Measurements from ENCODE around the gene MTHFD1. TPM values are rescaled to one million over a fixed set of nuclear protein-coding genes. Genes with fewer than 3 reads are reported as not detected.

The MTHFD1 gene
- polyA plus RNA-seq, 2 of the 4 experiments (the other 2 are of a cell fraction), result 105 to 159 TPM

GRCh38 chr14:64464651-64465050 is 76.5 kb downstream of the MTHFD1 start:
- ChIA-PET POLR2A (no interaction called here), CTCF (interaction anchor here (0.7 to 1.4 kb wide), 3 partner anchors 12 to 120 kb away, joined by 3 to 5 read pairs (median 4); no protein-coding TSS in a partner anchor)
- no peak for TF ChIP-seq MAX (IDR thresholded peaks at IDR 0.05)
- TF ChIP-seq RNF2 (IDR thresholded peaks at IDR 0.05; ENCODE audit: borderline replicate concordance, low read depth), result no peak
- TF ChIP-seq REST (IDR thresholded peaks at IDR 0.05), result no peak
- TF ChIP-seq HMGXB4 (CRISPR knock-in tag; IDR thresholded peaks at IDR 0.05; ENCODE audit: borderline replicate concordance), result no peak
- TF ChIP-seq CBX8 (IDR thresholded peaks at IDR 0.05), result no peak
- no peak for TF ChIP-seq GATA3 (IDR thresholded peaks at IDR 0.05; ENCODE audit: borderline replicate concordance)
- H3K4me3 ChIP-seq, result peak overlapping the region; percentile 86
- peak overlapping the region; percentile 69 to 89; a peak in 5 of 6 replicates for H3K27ac ChIP-seq
- H3K4me2 ChIP-seq, result peak overlapping the region; percentile 82
- DNase-seq (ENCODE audit: low read depth in 1 of 2, low spot score in 1 of 2), result no peak
- 23% methylated on average over 6 of the region's 6 CpGs for WGBS (ENCODE audit: missing lambda C conversion rate)
- H3K9me3 ChIP-seq, result no peaks in the 10 kb centered on the region
- no peak for FAIRE-seq
- peak; percentile 7 to 27; a peak in 3 of 6 replicates for ATAC-seq
- H3K4me1 ChIP-seq, result peaks cover 22% of the 10 kb centered on the region; the same call in 2 of the 3 replicates

- peaks cover 22% of the 10 kb centered on the region; the same call in 2 of the 3 replicates for H3K4me1 ChIP-seq
- ChIA-PET POLR2A (interaction anchor here (1.4 kb wide), 1 partner anchor 78 kb away, joined by 3 read pairs; no protein-coding TSS in a partner anchor), CTCF (interaction anchor here (0.6 to 5.2 kb wide), 6 partner anchors 14 to 887 kb away, joined by 3 to 41 read pairs (median 4); no protein-coding TSS in a partner anchor)
- ATAC-seq (peak; percentile 85 to 89), FAIRE-seq (no peak), DNase-seq (ENCODE audit: low read depth in 1 of 2, low spot score in 1 of 2) (peak; percentile 28 to 43)
- peak within 1 kb of the TSS; percentile 86 for H3K4me3 ChIP-seq
- H3K27ac ChIP-seq, result peak within 1 kb of the TSS; percentile 69 to 89
- no peaks in the 10 kb centered on the region for H3K9me3 ChIP-seq
- TF ChIP-seq PBX3 (IDR thresholded peaks at IDR 0.05) (peak; percentile 83; the same call in 1 of the 2 replicates), JUN (IDR thresholded peaks at IDR 0.05) (0 out of 5 replicates have a peak, but pooled peaks of 1 of the 2 experiments have one; percentile 43), CHD2 (IDR thresholded peaks at IDR 0.05; ENCODE audit: low read length, partially characterized antibody) (no peak), TFCP2L1 (CRISPR knock-in tag; IDR thresholded peaks at IDR 0.05) (no peak)
- 0% methylated on average over 6 of the region's 74 CpGs for WGBS (ENCODE audit: missing lambda C conversion rate)
- peak within 1 kb of the TSS; percentile 82 for H3K4me2 ChIP-seq
These were observed 77.2 kb downstream of the MTHFD1 start, which contains the start of gene AKAP5 for GRCh38 chr14:64465191-64465822. Gene AKAP5, plus strand, starts transcription at chr14:64465499. Its CDS starts 2,896 bp downstream, at chr14:64468395.

- ATAC-seq (peak; percentile 72 to 84), FAIRE-seq (no peak), DNase-seq (ENCODE audit: low read depth in 1 of 2, low spot score in 1 of 2) (peak; percentile 31 to 58)
- CTCF ChIA-PET, result interaction anchor here (0.6 to 5.2 kb wide), 7 partner anchors 13 to 888 kb away, joined by 3 to 41 read pairs (median 4); no protein-coding TSS in a partner anchor
- H3K4me2 ChIP-seq, result peak overlapping the region; percentile 82
- H3K4me3 ChIP-seq, result peak overlapping the region; percentile 86
- TF ChIP-seq RNF2 (IDR thresholded peaks at IDR 0.05; ENCODE audit: borderline replicate concordance, low read depth) (no peak), CEBPB (IDR thresholded peaks at IDR 0.05) (peak; percentile 43 to 78; a peak in 2 of 4 replicates)
- 31% methylated on average over 15 of the region's 15 CpGs for WGBS (ENCODE audit: missing lambda C conversion rate)
- H3K9me3 ChIP-seq, result no peaks in the 10 kb centered on the region
- peaks cover 22% of the 10 kb centered on the region; the same call in 2 of the 3 replicates for H3K4me1 ChIP-seq
- POLR2A ChIA-PET, result interaction anchor here (0.8 to 1.4 kb wide), 2 partner anchors 39 to 78 kb away, joined by 3 read pairs; no protein-coding TSS in a partner anchor
- peak overlapping the region; percentile 69 to 89 for H3K27ac ChIP-seq
These were observed 77.8 kb downstream of the MTHFD1 start for GRCh38 chr14:64465831-64466554.

Data from A549 (cell line).